Parathyroid adenoma (tissue), 2 donors: ENCODE results near the gene RNU11.

Experiments
- H2AFZ ChIP-seq: fragments of 300-600 bp; sonication (generic); one replicate; pipeline ENCODE4 v1.7.0; 2017; ENCODE audit warnings: antibody characterized with exemption, mild to moderate bottlenecking
- H3K27ac ChIP-seq: fragments of 300-600 bp; sonication (generic); one replicate; pipeline ENCODE4 v1.7.0; 2017
- H3K27me3 ChIP-seq: fragments of 300-600 bp; sonication (generic); one replicate; pipeline ENCODE4 v1.7.0; 2017; ENCODE audit warnings: low read length; ENCODE audit not compliant: control insufficient read depth, insufficient read depth
- H3K36me3 ChIP-seq: fragments of 300-600 bp; sonication (generic); one replicate; pipeline ENCODE4 v1.7.0; 2017; ENCODE audit warnings: low read length; ENCODE audit not compliant: control insufficient read depth, insufficient read depth
- H3K4me1 ChIP-seq: fragments of 300-600 bp; sonication (generic); one replicate; pipeline ENCODE4 v1.7.0; 2017; ENCODE audit warnings: control low read depth
- H3K4me2 ChIP-seq: fragments of 300-600 bp; sonication (generic); one replicate; pipeline ENCODE4 v1.7.0; 2017; ENCODE audit warnings: low read length
- H3K4me3 ChIP-seq: fragments of 300-600 bp; sonication (generic); one replicate; pipeline ENCODE4 v1.7.0; 2017; ENCODE audit warnings: low read depth, low read length
- H3K79me2 ChIP-seq: fragments of 300-600 bp; sonication (generic); one replicate; pipeline ENCODE4 v1.7.0; 2017; ENCODE audit warnings: control low read depth
- H3K9ac ChIP-seq: fragments of 300-600 bp; sonication (generic); one replicate; pipeline ENCODE4 v1.7.0; 2017; ENCODE audit warnings: mild to moderate bottlenecking
- H3K9me3 ChIP-seq: fragments of 300-600 bp; sonication (generic); one replicate; pipeline ENCODE4 v1.7.0; 2017; ENCODE audit warnings: low read length; ENCODE audit not compliant: control insufficient read depth
- TF ChIP-seq, protein P1 (sequence below): fragments of 300-600 bp; sonication (generic); IDR thresholded peaks from one replicate; pipeline ENCODE4 v1.7.0; 2017; ENCODE audit warnings: antibody characterized with exemption, mild to moderate bottlenecking
- donor health status: primary hyperparathyroidism.

The RNU11 gene

DNA sequence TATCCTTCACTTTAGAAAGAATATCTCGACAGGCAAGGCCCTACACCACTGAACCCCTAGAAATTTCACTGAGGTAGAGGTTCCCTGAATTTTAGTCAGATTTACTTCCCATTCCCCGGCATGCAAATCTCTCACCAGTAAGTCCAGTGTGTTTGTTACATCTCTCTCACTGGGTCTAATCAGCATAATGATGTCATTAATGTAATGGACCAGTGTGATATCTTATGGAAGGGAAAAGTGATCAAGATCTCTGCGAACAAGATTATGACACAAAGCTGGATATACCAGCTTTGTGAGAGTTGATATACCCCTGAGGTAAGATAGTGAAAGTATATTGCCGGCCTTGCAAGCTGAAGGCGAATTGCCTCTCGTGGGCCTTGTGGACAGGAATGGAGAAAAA is 7.9 kb downstream of the RNU11 start:
- Histone ChIP-seq H3K4me3 (no peak overlapping the region), H3K27me3 (no peaks in the 10 kb centered on the region)

DNA sequence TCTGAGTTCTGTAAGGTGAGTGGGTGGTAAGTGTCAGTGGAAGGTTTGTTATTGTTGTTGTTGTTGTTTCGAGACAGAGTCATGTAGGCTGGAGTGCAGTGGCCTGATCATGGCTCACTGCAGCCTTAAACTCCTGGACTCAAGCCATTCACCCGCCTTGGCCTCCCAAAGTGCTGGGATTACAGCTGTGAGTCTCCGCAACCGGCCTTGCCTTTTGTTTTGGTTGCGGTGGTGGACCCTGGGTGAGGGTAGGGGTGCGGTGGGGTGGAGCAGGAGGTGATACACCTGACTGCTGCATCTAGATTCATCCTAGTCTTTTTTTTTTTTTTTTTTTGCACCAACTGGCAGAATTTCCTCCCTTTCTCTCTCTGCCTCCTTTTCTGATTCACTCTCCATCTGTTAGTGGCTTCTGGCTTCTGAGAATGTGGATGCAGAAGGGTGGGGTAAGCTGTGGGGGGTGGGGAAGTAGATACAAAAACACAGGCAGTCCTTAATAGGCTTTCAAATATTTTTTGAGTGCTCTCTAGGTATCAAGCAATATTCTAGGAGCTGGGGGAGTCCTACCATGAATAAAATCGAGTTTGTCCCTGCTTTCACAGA is 15.6 kb downstream of the RNU11 start:
- no peak overlapping the region for H2AFZ ChIP-seq
- no peak overlapping the region for H3K4me2 ChIP-seq
- TF ChIP-seq, protein P1, sequence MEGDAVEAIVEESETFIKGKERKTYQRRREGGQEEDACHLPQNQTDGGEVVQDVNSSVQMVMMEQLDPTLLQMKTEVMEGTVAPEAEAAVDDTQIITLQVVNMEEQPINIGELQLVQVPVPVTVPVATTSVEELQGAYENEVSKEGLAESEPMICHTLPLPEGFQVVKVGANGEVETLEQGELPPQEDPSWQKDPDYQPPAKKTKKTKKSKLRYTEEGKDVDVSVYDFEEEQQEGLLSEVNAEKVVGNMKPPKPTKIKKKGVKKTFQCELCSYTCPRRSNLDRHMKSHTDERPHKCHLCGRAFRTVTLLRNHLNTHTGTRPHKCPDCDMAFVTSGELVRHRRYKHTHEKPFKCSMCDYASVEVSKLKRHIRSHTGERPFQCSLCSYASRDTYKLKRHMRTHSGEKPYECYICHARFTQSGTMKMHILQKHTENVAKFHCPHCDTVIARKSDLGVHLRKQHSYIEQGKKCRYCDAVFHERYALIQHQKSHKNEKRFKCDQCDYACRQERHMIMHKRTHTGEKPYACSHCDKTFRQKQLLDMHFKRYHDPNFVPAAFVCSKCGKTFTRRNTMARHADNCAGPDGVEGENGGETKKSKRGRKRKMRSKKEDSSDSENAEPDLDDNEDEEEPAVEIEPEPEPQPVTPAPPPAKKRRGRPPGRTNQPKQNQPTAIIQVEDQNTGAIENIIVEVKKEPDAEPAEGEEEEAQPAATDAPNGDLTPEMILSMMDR = no peak
- no peaks in the 10 kb centered on the region for H3K27me3 ChIP-seq
- H3K9ac ChIP-seq = no peak overlapping the region
- H3K4me1 ChIP-seq = no peaks in the 10 kb centered on the region
- peaks cover 2% of the 10 kb centered on the region for H3K79me2 ChIP-seq
- H3K36me3 ChIP-seq = no peaks in the 10 kb centered on the region
- H3K27ac ChIP-seq = no peak overlapping the region
- no peaks in the 10 kb centered on the region for H3K9me3 ChIP-seq
- H3K4me3 ChIP-seq = no peak overlapping the region

More for the DNA sequence above, 7.9 kb downstream of the RNU11 start:
- H2AFZ ChIP-seq = no peak overlapping the region
- no peaks in the 10 kb centered on the region for H3K9me3 ChIP-seq
- H3K9ac ChIP-seq = no peak overlapping the region
- H3K4me1 ChIP-seq = no peaks in the 10 kb centered on the region
- H3K79me2 ChIP-seq = no peaks in the 10 kb centered on the region
- no peak overlapping the region for H3K27ac ChIP-seq
- TF ChIP-seq, protein P1 = no peak
- no peaks in the 10 kb centered on the region for H3K36me3 ChIP-seq
- H3K4me2 ChIP-seq = no peak overlapping the region

DNA sequence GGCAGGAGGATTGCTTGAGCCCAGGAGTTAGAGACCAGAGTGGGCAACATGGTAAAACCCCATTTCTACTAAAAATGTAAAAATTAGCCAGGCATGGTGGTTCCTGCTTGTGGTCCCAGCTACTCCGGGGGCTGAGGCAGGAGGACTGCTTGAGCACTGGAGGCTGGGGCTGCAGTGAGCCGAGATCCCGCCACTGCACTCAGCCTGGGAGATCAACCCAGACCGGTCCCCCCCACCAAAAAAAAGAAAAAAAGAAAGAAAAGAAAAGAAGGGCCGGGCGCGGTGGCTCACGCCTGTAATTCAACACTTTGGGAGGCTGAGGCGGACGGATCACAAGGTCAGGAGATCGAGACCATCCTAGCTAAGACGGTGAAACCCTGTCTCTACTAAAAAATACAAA is 18.4 kb downstream of the RNU11 start:
- Histone ChIP-seq H3K4me3 (no peak overlapping the region), H3K27ac (no peak overlapping the region), H3K27me3 (no peaks in the 10 kb centered on the region), H3K9me3 (no peaks in the 10 kb centered on the region), H3K4me1 (no peaks in the 10 kb centered on the region), H2AFZ (no peak overlapping the region), H3K4me2 (no peak overlapping the region), H3K36me3 (no peaks in the 10 kb centered on the region), H3K79me2 (peaks cover 2% of the 10 kb centered on the region), H3K9ac (no peak overlapping the region)
- TF ChIP-seq, protein P1 = no peak

DNA sequence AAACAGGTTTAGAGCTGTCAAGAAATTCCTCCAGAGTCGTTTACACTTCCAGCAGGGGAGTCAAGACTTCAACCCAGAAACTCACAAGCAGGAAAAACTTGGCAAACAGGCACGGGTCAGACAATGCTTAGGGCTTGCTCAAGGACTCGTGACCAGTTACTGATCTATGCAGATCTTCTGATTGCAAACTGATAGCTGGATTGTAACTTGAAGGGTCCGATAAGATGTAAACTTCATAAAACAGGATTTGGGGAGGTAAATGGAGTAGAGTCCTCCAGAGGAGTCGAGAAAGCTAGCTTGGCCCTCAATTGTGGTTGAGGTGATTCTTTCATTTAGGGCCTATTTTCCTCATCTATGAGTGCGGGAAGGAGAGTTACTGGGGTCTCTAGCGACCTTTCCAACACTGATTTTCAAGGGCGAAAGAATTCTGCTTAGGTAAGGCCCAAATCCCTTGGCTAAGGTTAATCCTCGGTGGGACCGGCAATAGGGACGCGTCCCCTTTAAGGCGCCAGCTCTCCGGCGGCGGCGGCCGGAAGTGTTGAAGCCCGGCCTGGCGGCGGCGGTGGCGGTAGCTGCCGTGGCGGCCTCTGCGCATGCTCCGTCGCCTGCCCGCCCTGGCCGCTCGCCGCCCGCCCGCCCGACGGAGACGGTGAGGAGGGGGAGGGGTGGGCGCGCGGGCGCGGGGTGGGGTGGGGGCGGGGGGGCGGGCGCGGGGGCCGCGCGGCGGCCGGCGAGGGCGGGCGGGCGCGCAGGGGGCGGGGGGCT is 20.0 kb downstream of the RNU11 start, which contains the start of gene GMEB1:
Gene GMEB1 (plus strand): TSS at position 594 of the 765 bp plus-strand sequence. CDS start 14,829 bp downstream, outside the sequence.
- peak within 1 kb of the TSS; percentile 87 for H3K9ac ChIP-seq
- peak within 1 kb of the TSS; percentile 92 for H3K27ac ChIP-seq
- H3K27me3 ChIP-seq = no peaks in the 10 kb centered on the region
- H3K36me3 ChIP-seq = no peaks in the 10 kb centered on the region
- H3K4me1 ChIP-seq = no peaks in the 10 kb centered on the region
- peaks cover 2% of the 10 kb centered on the region for H3K79me2 ChIP-seq
- H2AFZ ChIP-seq = peak within 1 kb of the TSS; percentile 98
- H3K9me3 ChIP-seq = no peaks in the 10 kb centered on the region
- H3K4me2 ChIP-seq = peak within 1 kb of the TSS; percentile 99
- H3K4me3 ChIP-seq = peak within 1 kb of the TSS; percentile 94
- TF ChIP-seq, protein P1 = no peak
